C4-2B (cell line): Measurements from ENCODE around the gene IRAK1.

Experiments used
- CTCF ChIP-seq: fragments of 450-650 bp; conservative IDR thresholded peaks from 2 replicates; pipeline ENCODE4 v1.5.1; 2017; ENCODE audit warnings: mild to moderate bottlenecking
- ZFX ChIP-seq: fragments of 450-650 bp; IDR thresholded peaks from 2 replicates; pipeline ENCODE4 v1.6.1; 2017

GRCh38 chrX:153973127-153974002, 46.3 kb downstream of the IRAK1 start:
- TF ChIP-seq CTCF = no peak
- TF ChIP-seq ZFX = no peak
